Measurements from ENCODE around the gene EFR3B. TPM values are rescaled to one million over a fixed set of nuclear protein-coding genes. Genes with fewer than 3 reads are reported as not detected.

Gene EFR3B
- polyA plus RNA-seq, 2 donors: 0.11 to 0.12 TPM

- H3K27ac ChIP-seq (ENCODE audit: low read depth in 2 of 2, low read length in 1 of 2): no peak overlapping the region
- H3K27me3 ChIP-seq (ENCODE audit: control insufficient read depth in 1 of 2, insufficient read depth in 2 of 2, low read length in 2 of 2): no peaks in the 10 kb centered on the region
- H3K4me1 ChIP-seq (ENCODE audit: control insufficient read depth in 2 of 2, insufficient read depth in 2 of 2, low read length in 1 of 2): peaks cover 0 to 2% of the 10 kb centered on the region in 2 donors
- no peaks in the 10 kb centered on the region for H3K36me3 ChIP-seq (ENCODE audit: control insufficient read depth in 2 of 2, insufficient read depth in 2 of 2, low read length in 1 of 2)
- no peak overlapping the region for H3K4me3 ChIP-seq (ENCODE audit: low read depth in 1 of 2, low read length in 2 of 2)
- H3K9me3 ChIP-seq (ENCODE audit: control insufficient read depth in 2 of 2, insufficient read depth in 1 of 2, low read depth in 1 of 2, low read length in 1 of 2): peaks cover 0 to 9% of the 10 kb centered on the region in 2 donors
- WGBS, 2 donors: 90 to 92% methylated on average over 4 of the region's 4 CpGs
Observed at GRCh38 chr2:25065768-25066167, 23.9 kb downstream of the EFR3B start.

DNA sequence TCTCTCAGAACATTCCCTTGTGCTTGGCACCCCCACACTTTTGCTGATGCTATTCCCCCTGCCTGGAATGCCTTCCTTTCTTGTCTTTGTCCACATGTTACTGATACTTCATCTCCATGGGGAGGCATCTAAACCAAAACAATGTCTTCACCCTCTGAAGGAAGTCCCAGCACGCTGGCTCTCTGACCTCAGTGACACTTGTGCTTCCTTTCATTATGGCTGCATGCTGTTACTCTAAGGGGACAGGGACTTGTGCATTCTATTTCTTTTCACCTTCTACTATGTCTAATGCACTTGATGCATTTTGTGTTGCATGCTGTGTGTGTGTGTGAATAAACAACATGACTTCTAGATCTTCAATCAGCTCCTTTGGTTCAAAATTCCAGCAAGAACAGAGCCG is 24.6 kb downstream of the EFR3B start:
- 88 to 90% methylated on average over 2 of the region's 2 CpGs for WGBS, 2 donors
- Histone ChIP-seq H3K27ac (ENCODE audit: low read depth in 2 of 2, low read length in 1 of 2) (no peak overlapping the region), H3K4me3 (ENCODE audit: low read depth in 1 of 2, low read length in 2 of 2) (no peak overlapping the region), H3K27me3 (ENCODE audit: control insufficient read depth in 1 of 2, insufficient read depth in 2 of 2, low read length in 2 of 2) (no peaks in the 10 kb centered on the region), H3K9me3 (ENCODE audit: control insufficient read depth in 2 of 2, insufficient read depth in 1 of 2, low read depth in 1 of 2, low read length in 1 of 2) (peaks cover 0 to 9% of the 10 kb centered on the region in 2 donors), H3K36me3 (ENCODE audit: control insufficient read depth in 2 of 2, insufficient read depth in 2 of 2, low read length in 1 of 2) (no peaks in the 10 kb centered on the region), H3K4me1 (ENCODE audit: control insufficient read depth in 2 of 2, insufficient read depth in 2 of 2, low read length in 1 of 2) (peaks cover 0 to 2% of the 10 kb centered on the region in 2 donors)

DNA sequence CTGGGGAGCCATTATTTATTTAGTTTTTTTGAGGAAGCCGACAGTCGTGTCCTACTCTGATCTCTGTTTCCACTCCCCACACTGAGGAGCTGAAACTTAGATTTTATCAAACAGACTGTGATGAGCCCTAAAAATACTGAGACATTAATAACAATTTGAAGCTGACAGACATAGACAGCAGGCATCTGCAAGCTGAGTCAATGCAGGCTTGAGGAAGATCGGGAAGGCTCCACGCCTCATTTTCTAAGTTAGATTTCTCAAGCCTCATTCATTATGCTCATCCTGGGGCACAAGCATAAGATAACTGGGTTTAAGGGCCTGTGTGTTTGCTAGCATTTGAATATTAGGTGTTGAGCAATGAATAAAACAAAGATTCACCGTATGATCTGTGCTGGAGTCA is 26.3 kb downstream of the EFR3B start:
- no peaks in the 10 kb centered on the region for H3K36me3 ChIP-seq (ENCODE audit: control insufficient read depth in 2 of 2, insufficient read depth in 2 of 2, low read length in 1 of 2)
- WGBS, 2 donors: 76 to 83% methylated on average over 5 of the region's 5 CpGs
- H3K9me3 ChIP-seq (ENCODE audit: control insufficient read depth in 2 of 2, insufficient read depth in 1 of 2, low read depth in 1 of 2, low read length in 1 of 2): peaks cover 0 to 9% of the 10 kb centered on the region in 2 donors
- H3K27ac ChIP-seq (ENCODE audit: low read depth in 2 of 2, low read length in 1 of 2): no peak overlapping the region
- H3K4me3 ChIP-seq (ENCODE audit: low read depth in 1 of 2, low read length in 2 of 2): no peak overlapping the region
- no peaks in the 10 kb centered on the region for H3K4me1 ChIP-seq (ENCODE audit: control insufficient read depth in 2 of 2, insufficient read depth in 2 of 2, low read length in 1 of 2)
- no peaks in the 10 kb centered on the region for H3K27me3 ChIP-seq (ENCODE audit: control insufficient read depth in 1 of 2, insufficient read depth in 2 of 2, low read length in 2 of 2)

DNA sequence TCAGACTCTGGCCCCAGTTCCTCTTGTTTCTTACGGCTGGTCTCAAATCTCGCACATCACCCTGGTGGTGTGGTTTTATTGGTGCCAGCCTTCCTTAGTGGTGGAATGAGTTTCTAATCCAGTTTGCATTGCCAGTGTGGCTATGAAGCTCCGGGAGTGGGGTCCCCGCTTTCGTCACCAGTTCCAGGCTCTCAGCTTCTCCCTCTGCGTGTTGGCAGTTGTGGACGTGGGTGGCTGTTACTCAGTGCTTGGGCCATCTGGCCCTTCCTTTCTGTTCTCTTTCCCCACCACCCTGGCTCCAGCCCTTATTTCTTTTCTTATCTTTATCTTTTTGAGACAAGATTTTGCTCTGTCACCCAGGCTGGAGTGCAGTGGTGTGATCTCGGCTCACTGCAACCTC is 30.1 kb downstream of the EFR3B start:
- no peaks in the 10 kb centered on the region for H3K4me1 ChIP-seq (ENCODE audit: control insufficient read depth in 2 of 2, insufficient read depth in 2 of 2, low read length in 1 of 2)
- WGBS, 2 donors: 90 to 92% methylated on average over 8 of the region's 8 CpGs
- no peaks in the 10 kb centered on the region for H3K9me3 ChIP-seq (ENCODE audit: control insufficient read depth in 2 of 2, insufficient read depth in 1 of 2, low read depth in 1 of 2, low read length in 1 of 2)
- H3K36me3 ChIP-seq (ENCODE audit: control insufficient read depth in 2 of 2, insufficient read depth in 2 of 2, low read length in 1 of 2): no peaks in the 10 kb centered on the region
- H3K27me3 ChIP-seq (ENCODE audit: control insufficient read depth in 1 of 2, insufficient read depth in 2 of 2, low read length in 2 of 2): no peaks in the 10 kb centered on the region
- no peak overlapping the region for H3K4me3 ChIP-seq (ENCODE audit: low read depth in 1 of 2, low read length in 2 of 2)
- no peak overlapping the region for H3K27ac ChIP-seq (ENCODE audit: low read depth in 2 of 2, low read length in 1 of 2)

DNA sequence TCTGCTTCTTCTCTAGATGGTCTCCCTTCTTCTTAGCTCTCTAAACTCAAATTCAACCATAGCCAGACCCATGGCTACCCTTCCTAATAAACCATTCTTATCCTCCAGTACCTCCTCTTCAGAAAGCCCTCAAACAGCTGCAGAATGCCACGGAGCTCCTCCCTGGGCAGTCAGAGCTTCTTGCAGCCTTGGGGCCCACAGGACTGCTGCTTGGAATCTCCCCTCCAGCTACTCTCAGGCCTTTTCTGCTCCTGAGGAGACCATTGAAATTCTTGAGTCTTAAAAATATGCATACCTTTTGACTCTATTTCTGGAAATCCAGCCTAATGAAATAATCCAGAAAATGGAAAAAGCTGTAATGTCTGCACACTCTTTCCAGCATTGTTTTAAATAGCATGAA is 30.7 kb downstream of the EFR3B start:
- H3K9me3 ChIP-seq (ENCODE audit: control insufficient read depth in 2 of 2, insufficient read depth in 1 of 2, low read depth in 1 of 2, low read length in 1 of 2): no peaks in the 10 kb centered on the region
- H3K27me3 ChIP-seq (ENCODE audit: control insufficient read depth in 1 of 2, insufficient read depth in 2 of 2, low read length in 2 of 2): no peaks in the 10 kb centered on the region
- no peaks in the 10 kb centered on the region for H3K4me1 ChIP-seq (ENCODE audit: control insufficient read depth in 2 of 2, insufficient read depth in 2 of 2, low read length in 1 of 2)
- H3K27ac ChIP-seq (ENCODE audit: low read depth in 2 of 2, low read length in 1 of 2): no peak overlapping the region
- H3K4me3 ChIP-seq (ENCODE audit: low read depth in 1 of 2, low read length in 2 of 2): no peak overlapping the region
- WGBS, 2 donors: 63 to 79% methylated on average over 1 of the region's 1 CpG
- H3K36me3 ChIP-seq (ENCODE audit: control insufficient read depth in 2 of 2, insufficient read depth in 2 of 2, low read length in 1 of 2): no peaks in the 10 kb centered on the region

- no peak overlapping the region for H3K27ac ChIP-seq (ENCODE audit: low read depth in 2 of 2, low read length in 1 of 2)
- H3K36me3 ChIP-seq (ENCODE audit: control insufficient read depth in 2 of 2, insufficient read depth in 2 of 2, low read length in 1 of 2): no peaks in the 10 kb centered on the region
- H3K4me1 ChIP-seq (ENCODE audit: control insufficient read depth in 2 of 2, insufficient read depth in 2 of 2, low read length in 1 of 2): no peaks in the 10 kb centered on the region
- WGBS, 2 donors: 68 to 71% methylated on average over 5 of the region's 5 CpGs
- H3K9me3 ChIP-seq (ENCODE audit: control insufficient read depth in 2 of 2, insufficient read depth in 1 of 2, low read depth in 1 of 2, low read length in 1 of 2): no peaks in the 10 kb centered on the region
- H3K4me3 ChIP-seq (ENCODE audit: low read depth in 1 of 2, low read length in 2 of 2): no peak overlapping the region
- no peaks in the 10 kb centered on the region for H3K27me3 ChIP-seq (ENCODE audit: control insufficient read depth in 1 of 2, insufficient read depth in 2 of 2, low read length in 2 of 2)
Observed at GRCh38 chr2:25073025-25073424, 31.1 kb downstream of the EFR3B start.

GRCh38 chr2:25073914-25074313 is 32.0 kb downstream of the EFR3B start:
- Histone ChIP-seq H3K36me3 (ENCODE audit: control insufficient read depth in 2 of 2, insufficient read depth in 2 of 2, low read length in 1 of 2) (no peaks in the 10 kb centered on the region), H3K9me3 (ENCODE audit: control insufficient read depth in 2 of 2, insufficient read depth in 1 of 2, low read depth in 1 of 2, low read length in 1 of 2) (no peaks in the 10 kb centered on the region), H3K27ac (ENCODE audit: low read depth in 2 of 2, low read length in 1 of 2) (no peak overlapping the region), H3K4me1 (ENCODE audit: control insufficient read depth in 2 of 2, insufficient read depth in 2 of 2, low read length in 1 of 2) (peaks cover 0 to 4% of the 10 kb centered on the region in 2 donors), H3K4me3 (ENCODE audit: low read depth in 1 of 2, low read length in 2 of 2) (no peak overlapping the region), H3K27me3 (ENCODE audit: control insufficient read depth in 1 of 2, insufficient read depth in 2 of 2, low read length in 2 of 2) (no peaks in the 10 kb centered on the region)
- WGBS, 2 donors: 91 to 92% methylated on average over 4 of the region's 4 CpGs

DNA sequence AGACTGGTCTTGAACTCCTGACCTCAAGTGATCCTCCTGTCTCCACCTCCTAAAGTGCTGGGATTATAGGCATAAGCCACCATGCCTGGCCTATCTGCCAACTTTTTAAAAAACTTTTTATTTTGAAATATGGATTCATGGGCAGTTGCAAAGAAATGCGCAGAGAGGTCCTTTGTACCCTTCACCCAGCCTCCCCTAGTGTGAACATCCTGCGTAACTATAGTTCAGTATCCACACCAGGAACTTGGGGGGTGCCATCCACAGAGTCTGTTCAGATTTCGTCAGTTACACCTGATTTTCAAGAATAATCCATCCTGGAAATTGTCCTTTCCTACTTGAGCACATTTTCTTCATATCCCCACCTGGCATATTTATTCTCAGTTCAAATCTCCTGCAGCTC is 33.0 kb downstream of the EFR3B start:
- peaks cover 0 to 4% of the 10 kb centered on the region in 2 donors for H3K4me1 ChIP-seq (ENCODE audit: control insufficient read depth in 2 of 2, insufficient read depth in 2 of 2, low read length in 1 of 2)
- WGBS, 2 donors: 95 to 96% methylated on average over 3 of the region's 3 CpGs
- no peak overlapping the region for H3K27ac ChIP-seq (ENCODE audit: low read depth in 2 of 2, low read length in 1 of 2)
- no peaks in the 10 kb centered on the region for H3K9me3 ChIP-seq (ENCODE audit: control insufficient read depth in 2 of 2, insufficient read depth in 1 of 2, low read depth in 1 of 2, low read length in 1 of 2)
- no peaks in the 10 kb centered on the region for H3K36me3 ChIP-seq (ENCODE audit: control insufficient read depth in 2 of 2, insufficient read depth in 2 of 2, low read length in 1 of 2)
- H3K4me3 ChIP-seq (ENCODE audit: low read depth in 1 of 2, low read length in 2 of 2): no peak overlapping the region
- no peaks in the 10 kb centered on the region for H3K27me3 ChIP-seq (ENCODE audit: control insufficient read depth in 1 of 2, insufficient read depth in 2 of 2, low read length in 2 of 2)

DNA sequence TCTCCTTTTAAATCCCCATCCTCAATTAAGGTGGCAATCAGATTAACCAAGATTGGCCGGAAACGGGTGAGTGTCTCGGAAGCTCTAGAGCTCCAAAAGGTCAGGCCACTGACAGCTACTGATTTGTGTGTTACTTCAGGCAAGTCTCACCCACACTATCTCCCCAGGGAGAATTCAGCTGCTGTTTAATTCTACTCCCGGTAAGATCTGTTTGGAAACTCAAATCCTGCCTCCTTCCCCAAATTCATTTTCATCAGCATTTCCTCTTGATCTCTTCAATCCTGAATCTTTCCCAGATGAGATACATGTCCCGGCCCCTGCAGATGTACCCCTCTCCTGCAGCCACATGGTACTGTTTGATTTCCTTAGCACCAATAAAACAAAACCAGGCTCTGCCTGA is 34.9 kb downstream of the EFR3B start:
- Histone ChIP-seq H3K9me3 (ENCODE audit: control insufficient read depth in 2 of 2, insufficient read depth in 1 of 2, low read depth in 1 of 2, low read length in 1 of 2) (no peaks in the 10 kb centered on the region), H3K27me3 (ENCODE audit: control insufficient read depth in 1 of 2, insufficient read depth in 2 of 2, low read length in 2 of 2) (no peaks in the 10 kb centered on the region), H3K4me3 (ENCODE audit: low read depth in 1 of 2, low read length in 2 of 2) (no peak overlapping the region), H3K4me1 (ENCODE audit: control insufficient read depth in 2 of 2, insufficient read depth in 2 of 2, low read length in 1 of 2) (peaks cover 0 to 4% of the 10 kb centered on the region in 2 donors), H3K27ac (ENCODE audit: low read depth in 2 of 2, low read length in 1 of 2) (no peak overlapping the region), H3K36me3 (ENCODE audit: control insufficient read depth in 2 of 2, insufficient read depth in 2 of 2, low read length in 1 of 2) (no peaks in the 10 kb centered on the region)
- 70 to 75% methylated on average over 5 of the region's 5 CpGs for WGBS, 2 donors

DNA sequence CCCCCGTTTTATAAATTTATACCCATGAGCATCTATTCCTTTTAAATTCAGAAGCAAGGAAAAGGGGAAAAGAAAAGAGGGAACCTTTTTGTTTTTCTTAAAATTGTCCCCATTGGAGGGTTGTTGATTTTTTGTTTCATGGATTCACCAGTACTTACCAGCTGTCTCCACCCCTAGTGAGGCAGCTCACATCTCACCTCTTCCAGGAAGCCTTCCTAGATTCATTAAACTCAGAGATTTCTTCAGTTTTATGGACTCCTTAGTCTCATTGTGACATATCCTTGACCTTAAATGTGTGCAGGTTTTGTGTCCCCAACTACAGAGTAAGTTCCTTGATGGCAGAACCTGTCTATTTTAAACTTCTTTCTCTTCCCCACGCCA is 35.9 kb downstream of the EFR3B start:
- Histone ChIP-seq H3K36me3 (ENCODE audit: control insufficient read depth in 2 of 2, insufficient read depth in 2 of 2, low read length in 1 of 2) (no peaks in the 10 kb centered on the region), H3K27me3 (ENCODE audit: control insufficient read depth in 1 of 2, insufficient read depth in 2 of 2, low read length in 2 of 2) (no peaks in the 10 kb centered on the region), H3K4me1 (ENCODE audit: control insufficient read depth in 2 of 2, insufficient read depth in 2 of 2, low read length in 1 of 2) (peaks cover 0 to 4% of the 10 kb centered on the region in 2 donors), H3K27ac (ENCODE audit: low read depth in 2 of 2, low read length in 1 of 2) (no peak overlapping the region), H3K4me3 (ENCODE audit: low read depth in 1 of 2, low read length in 2 of 2) (no peak overlapping the region), H3K9me3 (ENCODE audit: control insufficient read depth in 2 of 2, insufficient read depth in 1 of 2, low read depth in 1 of 2, low read length in 1 of 2) (no peaks in the 10 kb centered on the region)
- WGBS, 2 donors: 68 to 77% methylated on average over 2 of the region's 2 CpGs
